Gastroesophageal sphincter (tissue), 3 donors: ENCODE measurements around the gene EML1.

ENCODE experiments used
- CTCF ChIP-seq, 4 experiments: fragments of 200-600 bp in 2 of 4; fragments of 450-650 bp in 2 of 4; sonication (generic) in 1 of 4; IDR thresholded peaks; one replicate each; pipeline ENCODE4 v1.5.1; 2017 to 2019; ENCODE audit warnings: antibody characterized with exemption in 4 of 4, mild to moderate bottlenecking in 2 of 4, moderate library complexity in 2 of 4
- EP300 ChIP-seq: sonication (generic); formaldehyde crosslinking; IDR thresholded peaks from one replicate; pipeline ENCODE4 v1.6.1; 2017; ENCODE audit warnings: antibody characterized with exemption, mild to moderate bottlenecking
- POLR2A ChIP-seq, 2 donors: fragments of 450-650 bp; IDR thresholded peaks; one replicate each; pipeline ENCODE4 v1.6.1; 2017; ENCODE audit warnings: antibody characterized with exemption in 2 of 2, mild to moderate bottlenecking in 2 of 2, moderate library complexity in 1 of 2
- POLR2AphosphoS5 ChIP-seq: sonication (generic); formaldehyde crosslinking; IDR thresholded peaks from one replicate; pipeline ENCODE4 v1.6.1; 2017; ENCODE audit warnings: antibody characterized with exemption

GRCh38 chr14:99940064-99940463 lies 146.9 kb downstream of the EML1 start:
- no peak for TF ChIP-seq CTCF (IDR thresholded peaks at IDR 0.05)
- TF ChIP-seq POLR2A (IDR thresholded peaks at IDR 0.05) = no peak
- no peak for TF ChIP-seq EP300
- TF ChIP-seq POLR2AphosphoS5 = no peak
